ENCODE results near the gene USP21.
"Not testable (repeated sequence)": the region's sequence is repeated elsewhere in the genome, so short reads cannot be mapped to it uniquely, and the experiment has no call there.

USP21 gene

DNA sequence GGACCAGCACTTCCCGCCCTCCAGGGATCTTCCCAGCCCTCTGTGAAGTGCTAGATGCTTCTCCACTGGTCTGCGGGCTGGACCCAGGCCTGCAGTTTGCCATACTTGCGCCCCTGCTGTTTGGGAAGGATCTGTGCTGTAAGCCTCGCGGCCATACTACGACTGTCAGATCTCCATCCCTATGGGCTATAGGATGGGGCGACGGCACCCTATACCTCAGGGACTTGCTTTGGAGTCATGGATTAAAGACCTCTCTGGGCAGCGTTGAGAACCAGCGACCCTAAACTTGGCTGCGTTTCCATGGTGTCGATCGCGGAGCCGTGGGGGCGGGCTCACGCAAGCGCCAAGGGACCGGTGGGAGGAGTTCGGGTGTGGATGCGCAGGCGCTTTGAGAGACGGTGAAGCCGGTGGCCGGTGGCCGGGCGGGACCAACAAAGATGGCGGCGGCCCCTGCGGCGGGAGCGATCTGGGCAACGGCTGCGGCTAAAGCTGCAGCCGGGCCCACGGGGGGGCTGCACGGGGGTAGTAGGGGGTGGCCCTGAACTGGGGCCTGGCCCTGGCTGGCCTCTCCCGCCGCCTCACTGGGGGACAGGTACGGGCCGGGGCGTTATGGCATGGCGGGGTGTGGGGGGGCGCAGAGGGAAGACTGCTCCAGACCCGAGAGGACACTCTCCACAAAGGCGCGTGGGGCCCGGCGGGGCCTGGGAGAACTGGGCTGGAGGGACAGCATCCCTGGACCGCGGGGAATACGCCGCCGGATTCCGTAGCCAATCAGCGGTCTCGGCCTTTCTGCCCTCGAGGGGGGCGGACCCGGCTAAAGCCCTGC, at the start of gene USP21:
Gene USP21 (plus strand): TSS at position 414 of the 826 bp plus-strand sequence. CDS start 1,141 bp downstream, outside the sequence.
- peak; percentile 96 for DNase-seq

- DNase-seq = no peak
Observed at GRCh38 chr1:161111117-161111516, 48.2 kb upstream of the USP21 start.

GRCh38 chr1:161111527-161111926, 47.8 kb upstream of the USP21 start:
- no peak for DNase-seq

- no peak for DNase-seq
Observed at GRCh38 chr1:161113915-161114314, 45.4 kb upstream of the USP21 start.

DNA sequence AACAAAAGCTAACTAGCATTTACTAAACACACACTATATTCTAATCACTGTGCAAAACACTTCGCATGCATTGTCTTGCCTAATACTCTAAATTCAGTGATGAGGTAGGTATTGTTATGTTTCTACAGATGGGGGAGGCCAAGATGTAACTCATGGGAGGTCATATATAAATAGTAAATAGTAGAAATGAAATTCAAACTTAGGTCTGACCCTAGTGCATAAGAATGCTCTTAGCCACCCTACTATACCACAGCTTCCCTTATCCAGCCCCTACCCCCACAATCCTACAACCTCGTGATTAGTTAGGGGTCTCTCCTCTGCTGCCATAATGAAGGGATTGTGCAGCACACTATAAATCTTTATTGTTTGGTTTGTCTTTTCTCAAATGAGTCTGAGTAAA, 44.7 kb upstream of the USP21 start:
- DNase-seq = no peak

DNA sequence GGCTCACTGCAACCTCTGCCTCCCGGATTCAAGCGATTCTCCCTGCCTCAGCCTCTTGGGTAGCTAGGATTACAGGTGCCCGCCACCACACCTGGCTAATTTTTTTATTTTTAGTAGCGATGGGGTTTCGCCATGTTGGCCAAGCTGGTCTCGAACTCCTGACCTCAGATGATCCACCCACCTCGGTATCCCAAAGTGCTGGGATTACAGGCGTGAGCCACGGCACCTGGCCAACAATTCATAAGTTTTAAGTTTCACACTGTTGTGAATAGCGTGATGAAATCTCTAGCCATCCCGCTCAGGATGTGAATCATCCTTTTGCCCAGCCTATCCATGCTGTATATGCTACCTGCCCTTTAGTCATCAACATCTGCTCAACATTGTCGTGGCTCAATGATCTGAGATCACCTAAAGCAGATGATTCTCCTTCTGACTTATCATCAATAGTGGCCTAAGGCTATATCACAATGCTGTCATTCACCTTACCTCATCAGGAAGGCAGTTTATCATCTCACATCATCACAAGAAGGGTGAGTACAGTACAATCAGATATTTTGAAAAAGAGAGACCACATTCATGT, 44.1 kb upstream of the USP21 start:
- no peak for DNase-seq

DNA sequence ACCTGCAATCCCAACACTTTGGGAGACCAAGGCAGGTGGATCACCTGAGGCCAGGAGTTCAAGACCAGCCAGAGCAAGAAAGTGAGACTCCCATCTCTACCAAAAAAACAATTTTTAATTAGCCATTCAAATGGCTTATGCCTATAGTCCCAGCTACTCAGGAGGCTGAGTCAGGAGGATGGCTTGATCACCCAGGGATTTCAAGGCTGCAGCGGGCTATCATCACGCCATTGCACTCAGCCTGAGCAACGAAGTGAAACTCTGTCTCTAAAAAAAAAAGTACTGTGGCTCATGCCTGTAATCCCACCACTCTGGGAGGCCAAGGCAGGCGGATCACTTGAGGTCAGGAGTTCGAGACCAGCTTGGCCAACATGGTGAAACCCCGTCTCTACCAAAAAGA, 43.3 kb upstream of the USP21 start:
- DNase-seq = not testable (repeated sequence)

DNA sequence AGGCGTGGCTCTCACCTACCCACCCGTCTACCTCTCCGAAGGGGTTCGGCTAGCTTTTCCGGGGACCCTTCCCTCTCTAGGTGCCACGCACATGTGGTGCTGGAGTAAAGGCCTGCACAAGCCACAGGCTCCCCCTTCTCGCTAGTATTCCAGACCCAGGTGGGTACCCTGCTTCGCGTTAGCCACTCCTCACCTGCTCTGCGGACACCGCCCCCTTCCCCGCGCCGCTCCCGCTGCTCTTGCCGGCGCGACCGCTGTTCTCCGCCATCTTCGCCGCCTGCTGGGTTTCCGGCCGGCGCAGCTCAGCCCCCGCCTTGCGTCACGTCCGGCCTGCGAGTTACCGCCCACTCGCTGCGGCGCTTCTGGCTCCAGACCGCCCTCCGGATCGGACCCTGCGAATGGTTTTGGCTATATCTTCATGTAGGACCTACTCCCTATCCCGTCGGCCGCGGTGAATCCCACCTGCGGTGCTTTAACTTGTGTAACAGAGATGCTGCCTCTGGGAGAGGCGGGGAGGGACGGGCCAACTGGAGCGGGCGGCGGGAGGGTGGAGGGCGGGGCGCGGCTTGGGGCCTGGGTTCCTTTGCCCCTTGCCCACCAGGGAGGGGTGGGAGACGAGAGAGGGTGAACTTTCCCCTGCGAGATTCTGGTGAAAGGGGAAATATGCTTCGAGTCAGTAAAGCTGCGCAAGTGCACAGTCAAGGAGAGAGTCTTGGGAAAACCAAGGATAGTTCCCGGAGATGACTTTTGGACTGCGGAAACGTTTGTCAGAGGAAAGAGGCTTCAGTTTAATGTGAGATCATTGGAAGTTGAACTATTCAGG, 41.3 kb upstream of the USP21 start, which contains the start of the genes NIT1 and PFDN2:
Gene NIT1 (plus strand): TSS at position 347 of the 823 bp plus-strand sequence. CDS start 72 bp downstream, at position 419.
Gene PFDN2 (minus strand): TSS at position 279 of the 823 bp plus-strand sequence. CDS start 11 bp downstream, at position 268.
- peak; percentile 90 for DNase-seq

GRCh38 chr1:161119092-161119903, 40.0 kb upstream of the USP21 start:
- peak; percentile 32 for DNase-seq

DNA sequence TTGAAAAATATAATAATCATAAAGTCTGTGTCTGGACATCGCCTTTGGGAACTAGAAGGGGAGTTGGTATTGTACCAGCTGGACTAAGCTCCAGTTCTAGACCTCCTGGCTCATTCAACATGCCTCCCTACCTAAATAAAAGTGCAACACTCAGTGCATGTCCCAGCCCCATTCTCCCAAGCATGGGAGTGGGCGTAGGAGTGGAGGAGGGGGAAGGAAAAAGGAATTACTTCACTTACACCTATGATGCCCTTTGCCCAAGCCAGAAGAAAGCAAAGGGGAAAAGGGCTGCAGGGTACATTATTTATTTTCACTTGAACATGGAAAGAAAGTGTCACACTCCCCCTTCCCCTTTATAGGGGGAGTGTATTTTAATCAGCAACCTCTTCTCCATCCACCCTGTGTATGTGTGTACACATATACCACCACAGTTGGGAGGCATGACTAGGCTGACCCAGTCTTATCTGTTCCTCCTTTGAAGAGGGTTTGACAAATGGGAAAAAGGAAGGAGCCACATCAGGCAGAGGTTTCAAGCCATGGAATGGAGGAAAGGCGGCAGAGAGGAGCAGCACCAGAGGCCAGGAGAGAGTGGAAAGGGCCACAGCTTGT, 38.2 kb upstream of the USP21 start:
- DNase-seq = no peak

DNA sequence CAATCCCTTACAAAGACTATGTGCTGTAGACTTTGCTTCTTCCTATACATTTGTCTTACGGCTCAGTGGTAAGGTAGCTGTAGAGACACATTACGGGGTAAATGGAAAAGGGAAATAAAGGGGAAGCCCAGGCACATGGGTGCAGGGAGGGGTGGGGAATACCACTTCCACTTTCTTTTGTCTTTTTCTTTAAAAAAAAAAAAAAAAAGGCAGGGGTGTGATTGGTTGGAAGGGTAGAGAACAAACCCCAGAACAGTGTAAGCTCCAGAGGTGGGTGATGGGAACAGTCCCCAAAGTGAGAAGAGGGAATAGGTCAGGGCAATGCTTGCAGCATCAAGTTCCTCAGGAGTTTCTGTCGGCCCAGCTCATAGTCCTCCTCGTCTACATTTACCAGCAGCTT, 37.5 kb upstream of the USP21 start:
- no peak for DNase-seq

DNA sequence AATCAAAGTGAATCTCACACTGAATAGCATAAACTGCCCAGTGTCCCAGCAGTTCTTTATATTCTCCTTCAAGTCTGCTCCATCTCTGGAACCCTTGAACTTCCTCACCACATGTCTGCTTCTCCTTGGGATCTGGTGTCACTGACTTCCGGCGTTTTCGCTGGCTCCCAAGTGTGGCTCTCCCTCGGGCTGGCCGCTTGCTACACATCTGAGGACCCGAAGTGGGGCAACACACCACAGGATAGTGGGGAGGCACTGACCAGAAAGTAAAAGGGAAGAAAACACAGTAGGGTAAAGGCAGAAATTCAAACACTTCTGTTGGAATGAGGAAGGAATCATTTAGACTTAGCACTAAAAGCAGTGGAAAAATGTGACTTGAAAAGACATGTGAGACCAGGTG, 36.3 kb upstream of the USP21 start:
- no peak for DNase-seq

DNA sequence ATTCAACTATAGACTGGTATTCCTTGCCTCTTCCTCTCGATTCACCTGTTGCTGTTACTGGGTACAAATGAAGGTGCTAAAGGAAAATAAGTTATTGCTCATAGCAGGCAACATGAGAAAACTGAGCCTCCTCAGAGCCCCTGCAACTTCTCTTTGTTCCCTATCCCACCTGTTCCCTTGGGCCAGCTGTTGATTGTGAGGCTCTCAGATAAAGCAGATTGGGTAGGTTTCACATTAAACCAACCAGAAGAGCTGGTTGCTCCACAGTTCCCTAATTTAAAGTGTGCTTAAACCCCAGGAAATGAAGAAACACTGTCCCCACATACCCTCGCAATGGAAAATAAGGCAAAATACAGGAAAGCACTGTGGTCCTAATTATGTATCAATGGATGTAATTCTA, 31.7 kb upstream of the USP21 start:
- no peak for DNase-seq

- DNase-seq = no peak
Observed at GRCh38 chr1:161128591-161129420, 30.5 kb upstream of the USP21 start.

DNA sequence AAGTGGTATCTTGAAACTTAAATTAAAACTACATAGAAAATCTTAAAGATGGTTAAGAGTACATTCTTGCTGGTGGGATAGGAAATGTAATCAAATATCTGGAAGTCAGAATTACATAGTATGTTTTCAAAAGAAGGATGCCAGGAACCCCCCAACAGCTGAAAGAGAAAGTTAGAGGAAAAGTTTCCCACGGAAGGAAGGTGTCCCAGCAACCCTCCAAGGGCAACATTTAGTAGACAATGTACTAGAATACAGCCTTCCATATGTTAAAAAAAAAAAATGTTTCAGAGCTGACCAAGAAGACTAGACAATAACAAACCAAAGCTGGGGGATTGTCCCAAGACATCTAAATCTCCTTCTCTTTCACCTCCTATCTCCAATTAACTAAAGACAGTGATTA, 29.0 kb upstream of the USP21 start:
- DNase-seq = no peak

GRCh38 chr1:161131523-161132409, 27.5 kb upstream of the USP21 start:
- DNase-seq = peak; percentile 19

DNA sequence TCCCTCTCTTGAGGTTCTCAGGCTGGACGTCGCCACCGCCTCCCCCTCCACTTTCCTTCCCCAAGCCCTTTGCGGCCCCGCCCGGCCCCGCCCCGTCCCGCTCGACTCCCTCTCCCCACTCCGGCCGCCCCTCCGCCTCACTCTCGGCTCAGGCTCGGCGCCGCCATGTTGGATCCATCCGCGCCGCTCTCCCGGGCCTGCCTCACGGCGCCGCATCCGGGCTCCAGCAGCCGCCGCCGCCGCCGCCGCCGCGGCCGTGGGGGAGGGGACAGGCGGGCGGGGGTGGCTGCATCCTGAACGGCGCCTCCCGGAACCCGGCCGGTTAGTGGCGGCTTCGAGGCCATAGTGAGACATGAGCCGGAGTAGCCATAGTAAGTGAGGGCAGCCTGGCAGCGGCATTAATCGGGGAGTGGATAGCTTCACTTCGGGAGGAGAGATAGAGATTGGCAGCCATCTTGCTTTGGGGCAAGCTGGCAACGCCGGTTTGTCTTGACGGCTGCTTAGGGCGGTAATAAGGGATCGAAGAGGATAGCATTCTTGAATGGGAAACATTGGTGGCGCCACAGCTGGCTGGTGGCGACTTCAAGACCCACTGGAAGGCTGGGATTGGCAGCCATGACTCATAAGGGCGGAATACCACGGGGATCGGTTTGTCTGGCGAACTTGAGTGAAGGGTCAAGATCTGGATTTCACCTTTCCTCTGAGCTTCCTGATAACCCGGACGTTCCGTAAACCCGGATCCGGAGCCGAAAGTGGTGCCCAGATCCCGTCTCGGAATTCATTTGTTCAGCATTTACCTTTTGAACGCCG, 26.7 kb upstream of the USP21 start, which contains the start of gene DEDD:
Gene DEDD (minus strand): TSS at position 258 of the 810 bp plus-strand sequence. CDS start 8,205 bp downstream, outside the sequence.
- DNase-seq = peak; percentile 98

DNA sequence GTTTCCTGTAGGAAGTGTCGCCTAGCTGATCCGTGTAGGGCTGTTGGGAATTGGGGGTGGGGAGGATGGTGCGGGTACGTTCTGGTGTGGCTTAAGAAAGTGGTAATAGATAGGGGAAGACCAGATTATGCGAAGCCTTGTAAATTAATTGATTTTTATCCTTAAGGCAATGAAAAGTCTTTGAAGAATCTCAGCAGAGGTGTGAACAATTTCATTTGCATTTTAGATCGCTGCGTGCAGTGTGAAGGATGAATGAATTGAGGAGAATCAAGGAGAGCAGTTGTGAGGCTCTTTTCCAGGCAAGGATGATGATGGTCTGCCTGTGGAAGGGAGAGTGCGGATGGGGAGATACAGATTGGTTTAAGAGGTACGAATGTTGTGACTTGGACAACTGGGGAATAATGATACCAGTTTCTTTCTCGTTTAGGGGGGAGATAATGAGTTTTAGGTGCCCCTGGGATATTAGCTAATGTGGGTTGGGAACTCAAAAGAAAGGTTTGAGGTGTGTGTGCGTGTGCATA, 26.0 kb upstream of the USP21 start:
- DNase-seq = peak; percentile 61

DNA sequence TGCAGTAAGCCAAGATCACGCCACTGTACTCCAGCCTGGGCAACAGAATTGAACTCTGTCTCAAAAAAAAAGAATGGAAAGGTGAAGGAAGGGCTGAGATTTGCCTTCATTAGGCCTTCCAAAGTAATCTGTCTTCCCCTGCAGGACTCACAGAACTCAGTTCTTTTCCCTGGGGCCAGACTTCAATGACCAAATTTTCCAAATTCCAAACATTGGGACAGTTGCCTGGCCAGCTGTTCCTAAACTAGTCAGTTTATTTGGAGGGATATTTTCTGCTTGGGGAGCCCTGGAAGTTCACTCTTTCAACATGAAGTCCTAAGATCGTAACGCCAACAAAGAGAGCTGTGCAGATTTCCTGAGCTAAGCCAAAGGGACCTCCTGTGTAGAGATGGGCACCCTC, 21.4 kb upstream of the USP21 start:
- no peak for DNase-seq

Data from NCI-H2227 treated with DMSO at 0.1 percent for 48 hours (cell line).